Measurements from ENCODE around the gene ZCWPW2.

The ZCWPW2 gene

GRCh38 chr3:28376424-28376823 lies 27.9 kb downstream of the ZCWPW2 start:
- DNase-seq (ENCODE audit: low read depth in 2 of 2) = no peak

GRCh38 chr3:28386049-28386448 lies 37.5 kb downstream of the ZCWPW2 start:
- no peak for DNase-seq (ENCODE audit: low read depth in 2 of 2)

- no peak for DNase-seq (ENCODE audit: low read depth in 2 of 2)
These were observed 40.5 kb downstream of the ZCWPW2 start for GRCh38 chr3:28388978-28389377.

GRCh38 chr3:28399206-28399605 lies 50.7 kb downstream of the ZCWPW2 start:
- DNase-seq (ENCODE audit: low read depth in 2 of 2) = no peak

GRCh38 chr3:28406241-28406640 lies 57.7 kb downstream of the ZCWPW2 start:
- DNase-seq (ENCODE audit: low read depth in 2 of 2) = no peak

GRCh38 chr3:28449398-28449797 lies 100.9 kb downstream of the ZCWPW2 start:
- DNase-seq (ENCODE audit: low read depth in 2 of 2) = no peak

- no peak for DNase-seq (ENCODE audit: low read depth in 2 of 2)
These were observed 114.3 kb downstream of the ZCWPW2 start for GRCh38 chr3:28462866-28463265.

GRCh38 chr3:28467414-28467813 lies 118.9 kb downstream of the ZCWPW2 start:
- DNase-seq (ENCODE audit: low read depth in 2 of 2) = no peak

GRCh38 chr3:28476194-28476593 lies 127.7 kb downstream of the ZCWPW2 start:
- no peak for DNase-seq (ENCODE audit: low read depth in 2 of 2)

GRCh38 chr3:28476764-28477163 lies 128.2 kb downstream of the ZCWPW2 start:
- no peak for DNase-seq (ENCODE audit: low read depth in 2 of 2)

- DNase-seq (ENCODE audit: low read depth in 2 of 2) = no peak
These were observed 136.6 kb downstream of the ZCWPW2 start for GRCh38 chr3:28485164-28485563.

GRCh38 chr3:28495301-28495700 lies 146.8 kb downstream of the ZCWPW2 start:
- no peak for DNase-seq (ENCODE audit: low read depth in 2 of 2)

- no peak for DNase-seq (ENCODE audit: low read depth in 2 of 2)
These were observed 153.9 kb downstream of the ZCWPW2 start for GRCh38 chr3:28502397-28502937.

- DNase-seq (ENCODE audit: low read depth in 2 of 2) = no peak
These were observed 156.5 kb downstream of the ZCWPW2 start for GRCh38 chr3:28504976-28505375.

GRCh38 chr3:28521663-28522062 lies 173.1 kb downstream of the ZCWPW2 start:
- DNase-seq (ENCODE audit: low read depth in 2 of 2) = no peak

GRCh38 chr3:28542351-28542750 lies 193.8 kb downstream of the ZCWPW2 start:
- DNase-seq (ENCODE audit: low read depth in 2 of 2) = no peak

GRCh38 chr3:28544236-28544635 lies 195.7 kb downstream of the ZCWPW2 start:
- DNase-seq (ENCODE audit: low read depth in 2 of 2) = no peak

GRCh38 chr3:28544831-28545230 lies 196.3 kb downstream of the ZCWPW2 start:
- no peak for DNase-seq (ENCODE audit: low read depth in 2 of 2)

- no peak for DNase-seq (ENCODE audit: low read depth in 2 of 2)
These were observed 199.2 kb downstream of the ZCWPW2 start for GRCh38 chr3:28547677-28548076.

GRCh38 chr3:28553175-28553574 lies 204.7 kb downstream of the ZCWPW2 start:
- no peak for DNase-seq (ENCODE audit: low read depth in 2 of 2)

GRCh38 chr3:28556195-28556594 lies 207.7 kb downstream of the ZCWPW2 start:
- DNase-seq (ENCODE audit: low read depth in 2 of 2) = no peak

GRCh38 chr3:28564211-28564610 lies 215.7 kb downstream of the ZCWPW2 start:
- DNase-seq (ENCODE audit: low read depth in 2 of 2) = no peak

GRCh38 chr3:28569357-28569756 lies 220.8 kb downstream of the ZCWPW2 start:
- no peak for DNase-seq (ENCODE audit: low read depth in 2 of 2)

- DNase-seq (ENCODE audit: low read depth in 2 of 2) = no peak
These were observed 225.5 kb downstream of the ZCWPW2 start for GRCh38 chr3:28574036-28574435.
